ENCODE data around the gene CCDC40. TPM values are rescaled to one million over a fixed set of nuclear protein-coding genes. Genes with fewer than 3 reads are reported as not detected.
A peak's percentile ranks its signal among the peaks of the same experiment; 100 is the strongest.

CCDC40 gene
- total RNA-seq, 2 experiments from 2014 or later, result 0.64 to 0.77 TPM

GRCh38 chr17:80146121-80147034 lies 109.9 kb downstream of the CCDC40 start:
- TF ChIP-seq, protein P1, sequence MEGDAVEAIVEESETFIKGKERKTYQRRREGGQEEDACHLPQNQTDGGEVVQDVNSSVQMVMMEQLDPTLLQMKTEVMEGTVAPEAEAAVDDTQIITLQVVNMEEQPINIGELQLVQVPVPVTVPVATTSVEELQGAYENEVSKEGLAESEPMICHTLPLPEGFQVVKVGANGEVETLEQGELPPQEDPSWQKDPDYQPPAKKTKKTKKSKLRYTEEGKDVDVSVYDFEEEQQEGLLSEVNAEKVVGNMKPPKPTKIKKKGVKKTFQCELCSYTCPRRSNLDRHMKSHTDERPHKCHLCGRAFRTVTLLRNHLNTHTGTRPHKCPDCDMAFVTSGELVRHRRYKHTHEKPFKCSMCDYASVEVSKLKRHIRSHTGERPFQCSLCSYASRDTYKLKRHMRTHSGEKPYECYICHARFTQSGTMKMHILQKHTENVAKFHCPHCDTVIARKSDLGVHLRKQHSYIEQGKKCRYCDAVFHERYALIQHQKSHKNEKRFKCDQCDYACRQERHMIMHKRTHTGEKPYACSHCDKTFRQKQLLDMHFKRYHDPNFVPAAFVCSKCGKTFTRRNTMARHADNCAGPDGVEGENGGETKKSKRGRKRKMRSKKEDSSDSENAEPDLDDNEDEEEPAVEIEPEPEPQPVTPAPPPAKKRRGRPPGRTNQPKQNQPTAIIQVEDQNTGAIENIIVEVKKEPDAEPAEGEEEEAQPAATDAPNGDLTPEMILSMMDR (IDR thresholded peaks at IDR 0.05), result peak; percentile 17
- no peaks in the 10 kb centered on the region for H3K9me3 ChIP-seq (ENCODE audit: control insufficient read depth in 1 of 2, insufficient read depth in 1 of 2, low read length in 2 of 2)
- peak overlapping the region; percentile 72 for H3K4me3 ChIP-seq (ENCODE audit: low read length)
- POLR2A ChIA-PET, result interaction anchor here (0.5 to 1.5 kb wide), 3 partner anchors 45 to 1345 kb away, joined by 3 to 13 read pairs (median 4); partner anchors contain the start of genes CBX4 and GAA
- peaks cover 29% of the 10 kb centered on the region for H3K36me3 ChIP-seq (ENCODE audit: insufficient read depth, low read length)
- DNase-seq (peak in 5 of 14 experiments; percentile 8 to 41 (median 25)), ATAC-seq (ENCODE audit: poor library complexity) (no peak)
- Mint-ChIP-seq H3K27ac (peak overlapping the region; percentile 95), H3K9me3 (no peaks in the 10 kb centered on the region), H3K36me3 (ENCODE audit: low read depth) (peaks cover 44% of the 10 kb centered on the region), H3K4me1 (ENCODE audit: low read depth) (peaks cover 40% of the 10 kb centered on the region), H3K27me3 (no peaks in the 10 kb centered on the region), H3K4me3 (peak overlapping the region; percentile 99)
- intact Hi-C loops (cut with DNase I, micrococcal nuclease), result loop anchor here (1.0 to 10.0 kb wide), 9 partner anchors 44 to 1338 kb away; partner anchors contain the start of genes GAA (in 2 of the 2), CCDC40 (in 1 of the 2) and RNF213 (in 1 of the 2)
- peaks cover 40% of the 10 kb centered on the region for H3K4me1 ChIP-seq (ENCODE audit: insufficient read depth, low read length)
- no peaks in the 10 kb centered on the region for H3K27me3 ChIP-seq (ENCODE audit: control insufficient read depth in 1 of 2, insufficient read depth in 2 of 2, low read length in 2 of 2)
- peak overlapping the region in 1 of 2 donors; percentile 84 for H3K27ac ChIP-seq (ENCODE audit: low read depth in 1 of 2, low read length in 2 of 2)
- CTCF ChIA-PET, result interaction anchor here (0.6 to 4.5 kb wide), 3 partner anchors 22 to 350 kb away, joined by 3 to 23 read pairs (median 3); partner anchors contain the start of gene GAA

GRCh38 chr17:80147035-80147822 lies 110.8 kb downstream of the CCDC40 start, which contains the start of gene EIF4A3:
TSS of gene EIF4A3 (minus strand) at chr17:80147128. CDS start at chr17:80146961, 167 bp downstream.
- H3K27me3 Mint-ChIP-seq, result no peaks in the 10 kb centered on the region
- peak; percentile 91 to 100 (median 95) for DNase-seq
- H3K4me3 ChIP-seq (ENCODE audit: low read length), result peak within 1 kb of the TSS; percentile 95
- peaks cover 45% of the 10 kb centered on the region for H3K4me1 ChIP-seq (ENCODE audit: insufficient read depth, low read length)
- peak within 1 kb of the TSS; percentile 99 for H3K4me3 Mint-ChIP-seq
- intact Hi-C loops (cut with DNase I, micrococcal nuclease), result loop anchor here (1.0 to 10.0 kb wide), 9 partner anchors 45 to 1338 kb away; partner anchors contain the start of genes GAA (in 2 of the 2), CCDC40 (in 1 of the 2) and RNF213 (in 1 of the 2)
- H3K9me3 ChIP-seq (ENCODE audit: control insufficient read depth in 1 of 2, insufficient read depth in 1 of 2, low read length in 2 of 2), result peaks cover 4 to 7% of the 10 kb centered on the region in 2 experiments
- no peaks in the 10 kb centered on the region for H3K9me3 Mint-ChIP-seq
- H3K27ac ChIP-seq (ENCODE audit: low read depth in 1 of 2, low read length in 2 of 2), result peak within 1 kb of the TSS; percentile 84 to 93
- peaks cover 21% of the 10 kb centered on the region for H3K36me3 ChIP-seq (ENCODE audit: insufficient read depth, low read length)
- peak within 1 kb of the TSS; percentile 95 for H3K27ac Mint-ChIP-seq
- ATAC-seq (ENCODE audit: poor library complexity), result peak; percentile 90
- ChIA-PET POLR2A (interaction anchor here (0.6 to 1.5 kb wide), 2 partner anchors 46 to 116 kb away, joined by 3 to 13 read pairs (median 3); partner anchors contain the start of gene GAA), CTCF (interaction anchor here (0.9 to 1.0 kb wide), 2 partner anchors 46 to 49 kb away, joined by 3 to 4 read pairs; partner anchors contain the start of gene GAA)
- H3K4me1 Mint-ChIP-seq (ENCODE audit: low read depth), result peaks cover 49% of the 10 kb centered on the region
- TF ChIP-seq, protein P1 (IDR thresholded peaks at IDR 0.05), result no peak
- peaks cover 35% of the 10 kb centered on the region for H3K36me3 Mint-ChIP-seq (ENCODE audit: low read depth)
- H3K27me3 ChIP-seq (ENCODE audit: control insufficient read depth in 1 of 2, insufficient read depth in 2 of 2, low read length in 2 of 2), result no peaks in the 10 kb centered on the region

Small RNAs within 50 kb of the gene (microRNA-seq; reads per million reads assigned to microRNA genes)
- gene MIR1268B (ENCODE audit: borderline microRNAs expressed, borderline replicate concordance), result not detected

Other genes starting within 250 kb of the CCDC40 start
- 1 to 10 TPM; 5.3 to 6.5 TPM for gene CBX8, start 239.6 kb upstream of the CCDC40 start, total RNA-seq
- 100 to 1,000 TPM; 196 to 202 TPM for gene CBX4, start 197.2 kb upstream of the CCDC40 start, total RNA-seq
- 1 to 10 TPM; 1.9 to 2.5 TPM for gene TBC1D16, start 770 bp upstream of the CCDC40 start, total RNA-seq
- 10 to 100 TPM; 22.2 to 22.4 TPM for gene GAA, start 64.9 kb downstream of the CCDC40 start, total RNA-seq
- gene EIF4A3, start 110.5 kb downstream of the CCDC40 start, total RNA-seq, result 10 to 100 TPM; 79.6 to 79.7 TPM
- not detected for gene CARD14, start 133.4 kb downstream of the CCDC40 start, total RNA-seq
- 100 to 1,000 TPM in 1 of 2 experiments, 10 to 100 TPM in 1; 97.9 to 102 TPM for gene SGSH, start 183.7 kb downstream of the CCDC40 start, total RNA-seq
- gene SLC26A11, start 183.8 kb downstream of the CCDC40 start, total RNA-seq, result 10 to 100 TPM; 46.5 to 50.9 TPM
- gene RNF213, start 224.2 kb downstream of the CCDC40 start, total RNA-seq, result 100 to 1,000 TPM; 290 to 312 TPM

Measured in CD4-positive, alpha-beta T cell (primary cell).